IPS-NIHi11 (cell line): Measurements from ENCODE around the gene GALM.
"Not testable (repeated sequence)": the region's sequence is repeated elsewhere in the genome, so short reads cannot be mapped to it uniquely, and the experiment has no call there.

Experiments used
- DNase-seq: peaks from one replicate; pipeline ENCODE4 v3.0.0; 2012; ENCODE audit warnings: mixed read lengths, low spot score

Gene GALM

GRCh38 chr2:38665854-38666555, at the start of gene GALM:
TSS of gene GALM (plus strand) at chr2:38666114. CDS start at chr2:38666162, 48 bp downstream.
- DNase-seq = peak; percentile 92

GRCh38 chr2:38617301-38617700, 48.6 kb upstream of the GALM start:
- no peak for DNase-seq

- DNase-seq = no peak
These were observed 46.3 kb upstream of the GALM start for GRCh38 chr2:38619458-38620164.

- no peak for DNase-seq
These were observed 45.5 kb upstream of the GALM start for GRCh38 chr2:38620282-38620977.

- DNase-seq = no peak
These were observed 44.9 kb upstream of the GALM start for GRCh38 chr2:38621018-38621417.

- no peak for DNase-seq
These were observed 43.7 kb upstream of the GALM start for GRCh38 chr2:38622210-38622609.

GRCh38 chr2:38626326-38627035, 39.4 kb upstream of the GALM start:
- DNase-seq = no peak

GRCh38 chr2:38627391-38627790, 38.5 kb upstream of the GALM start:
- no peak for DNase-seq

- DNase-seq = no peak
These were observed 36.2 kb upstream of the GALM start for GRCh38 chr2:38629684-38630083.

- DNase-seq = no peak
These were observed 33.9 kb upstream of the GALM start for GRCh38 chr2:38631976-38632375.

- DNase-seq = no peak
These were observed 32.9 kb upstream of the GALM start for GRCh38 chr2:38632980-38633379.

GRCh38 chr2:38633895-38634294, 32.0 kb upstream of the GALM start:
- DNase-seq = no peak

GRCh38 chr2:38634684-38635083, 31.2 kb upstream of the GALM start:
- no peak for DNase-seq

GRCh38 chr2:38635139-38635538, 30.8 kb upstream of the GALM start:
- DNase-seq = no peak

- DNase-seq = no peak
These were observed 29.8 kb upstream of the GALM start for GRCh38 chr2:38636069-38636468.

GRCh38 chr2:38642373-38643017, 23.4 kb upstream of the GALM start:
- DNase-seq = not testable (repeated sequence)

- no peak for DNase-seq
These were observed 22.8 kb upstream of the GALM start for GRCh38 chr2:38643021-38643671.

GRCh38 chr2:38643683-38644511, 22.0 kb upstream of the GALM start:
- not testable (repeated sequence) for DNase-seq

- DNase-seq = no peak
These were observed 17.7 kb upstream of the GALM start for GRCh38 chr2:38648107-38648761.

GRCh38 chr2:38649176-38649728, 16.7 kb upstream of the GALM start:
- DNase-seq = no peak
